HG03039 (cell line): ENCODE measurements around the gene CEP43.

Experiments
- ATAC-seq: cut with Tn5 transposase; IDR thresholded peaks from one replicate; pipeline ENCODE4 v1.9.1; 2021; ENCODE audit warnings: mild to moderate bottlenecking, moderate library complexity; ENCODE audit not compliant: unreplicated experiment

The CEP43 gene

GRCh38 chr6:166999145-166999883 lies at the start of gene CEP43:
Gene CEP43 (plus strand): TSS chr6:166999397. CDS start chr6:166999413, 16 bp downstream.
- ATAC-seq = peak; percentile 86

GRCh38 chr6:166949528-166950442 lies 49.4 kb upstream of the CEP43 start:
- no peak for ATAC-seq

- peak; percentile 37 for ATAC-seq
These were observed 48.8 kb upstream of the CEP43 start for GRCh38 chr6:166950443-166950821.

- peak; percentile 90 for ATAC-seq
These were observed 48.1 kb upstream of the CEP43 start for GRCh38 chr6:166950892-166951669.

GRCh38 chr6:166951670-166952060 lies 47.5 kb upstream of the CEP43 start:
- no peak for ATAC-seq

GRCh38 chr6:166952121-166952520 lies 47.1 kb upstream of the CEP43 start:
- no peak for ATAC-seq

- no peak for ATAC-seq
These were observed 46.4 kb upstream of the CEP43 start for GRCh38 chr6:166952567-166953486.

GRCh38 chr6:166954118-166954713 lies 45.0 kb upstream of the CEP43 start:
- ATAC-seq = no peak

- no peak for ATAC-seq
These were observed 43.9 kb upstream of the CEP43 start for GRCh38 chr6:166955121-166955864.

GRCh38 chr6:166955865-166956443 lies 43.2 kb upstream of the CEP43 start:
- ATAC-seq = peak; percentile 3

- ATAC-seq = peak; percentile 67
These were observed 42.6 kb upstream of the CEP43 start, which contains the start of gene RNASET2 for GRCh38 chr6:166956444-166957086. Gene RNASET2 (minus strand): TSS chr6:166956550. CDS start chr6:166956182, 368 bp downstream.

GRCh38 chr6:166957087-166957804 lies 42.0 kb upstream of the CEP43 start:
- peak; percentile 34 for ATAC-seq

GRCh38 chr6:166957805-166958076 lies 41.5 kb upstream of the CEP43 start:
- ATAC-seq = no peak

GRCh38 chr6:166958926-166959861 lies 40.0 kb upstream of the CEP43 start:
- ATAC-seq = no peak

- no peak for ATAC-seq
These were observed 39.1 kb upstream of the CEP43 start for GRCh38 chr6:166959911-166960608.

GRCh38 chr6:166960609-166960978 lies 38.6 kb upstream of the CEP43 start:
- no peak for ATAC-seq
